A673 (cell line): ENCODE data around the gene C4orf50. TPM values are rescaled to one million over a fixed set of nuclear protein-coding genes. Genes with fewer than 3 reads are reported as not detected.

Experiments
- BruUV-seq: library from RNA; stranded (reverse); fragments of 400-500 nt; replicated peaks from 2 replicates; lab custom pipeline; 2021; lab: Mats Ljungman, UMichigan
- CTCF ChIA-PET: fragments of 300-600 bp; sonication (Branson Sonifier 250); formaldehyde crosslinking; loops from one replicate; lab custom pipeline; 2022; ENCODE audit warnings: antibody characterized with exemption; lab: Charles Lee
- POLR2A ChIA-PET: fragments of 300-600 bp; sonication (Branson Sonifier 250); formaldehyde crosslinking; loops from one replicate; lab custom pipeline; 2022; ENCODE audit warnings: antibody characterized with exemption; ENCODE audit not compliant: low non-redundant PET; lab: Charles Lee
- DNase-seq: peaks from one replicate; pipeline ENCODE4 v3.0.0-alpha.2; 2015; ENCODE audit warnings: low spot score
- H3K27ac ChIP-seq: fragments of 200-600 bp; sonication (generic); 2 replicates; pipeline ENCODE4 v1.5.1; 2016; ENCODE audit warnings: mixed run types, low read depth, mild to moderate bottlenecking, mixed read lengths, antibody characterized with exemption, low read length; ENCODE audit not compliant: poor library complexity, severe bottlenecking
- H3K27me3 ChIP-seq: fragments of 200-600 bp; sonication (generic); replicated peaks from 2 replicates; pipeline ENCODE4 v1.6.1; 2017; ENCODE audit warnings: mixed run types, low read depth, mild to moderate bottlenecking, mixed read lengths, antibody characterized with exemption, low read length; ENCODE audit not compliant: insufficient read depth, poor library complexity
- H3K36me3 ChIP-seq: fragments of 200-600 bp; sonication (generic); 2 replicates; pipeline ENCODE4 v1.6.1; 2016; ENCODE audit warnings: mixed run types, mild to moderate bottlenecking, mixed read lengths, antibody characterized with exemption, low read length; ENCODE audit not compliant: insufficient read depth, poor library complexity, severe bottlenecking
- H3K4me1 ChIP-seq: fragments of 200-600 bp; sonication (generic); 2 replicates; pipeline ENCODE4 v1.6.1; 2017; ENCODE audit warnings: mixed run types, mild to moderate bottlenecking, mixed read lengths, antibody characterized with exemption, low read length; ENCODE audit not compliant: insufficient read depth, poor library complexity, severe bottlenecking
- H3K4me3 ChIP-seq: fragments of 200-600 bp; sonication (generic); 2 replicates; pipeline ENCODE4 v1.5.1; 2016; ENCODE audit warnings: low read depth, mixed run types, mild to moderate bottlenecking, mixed read lengths, low read length; ENCODE audit not compliant: poor library complexity, severe bottlenecking
- H3K9me3 ChIP-seq: fragments of 200-600 bp; sonication (generic); 2 replicates; pipeline ENCODE4 v1.6.1; 2016; ENCODE audit warnings: mixed run types, low read depth, mild to moderate bottlenecking, mixed read lengths, antibody characterized with exemption, low read length; ENCODE audit not compliant: poor library complexity, severe bottlenecking
- CTCF ChIP-seq: fragments of 300-800, 200-600 bp; sonication (generic); conservative IDR thresholded peaks from 2 replicates; pipeline ENCODE4 v1.5.1; 2017; ENCODE audit warnings: low read depth, mild to moderate bottlenecking, antibody characterized with exemption, low read length, moderate library complexity, mixed read lengths
- EZH2 ChIP-seq: fragments of 200-600 bp; sonication (generic); IDR thresholded peaks from 2 replicates; pipeline ENCODE4 v1.6.1; 2017; ENCODE audit warnings: borderline replicate concordance, low read depth, mild to moderate bottlenecking, mixed read lengths, antibody characterized with exemption, low read length; ENCODE audit not compliant: poor library complexity, severe bottlenecking
- intact Hi-C: fragments of 100-400 bp; cut with micrococcal nuclease; formaldehyde crosslinking; loops from one replicate; pipeline ENCODE4 v1.10.0; 2022; ENCODE audit not compliant: unreplicated experiment
- total RNA-seq: library from RNA; stranded (reverse); gene quantifications from 2 replicates; pipeline ENCODE4 v1.2.3, GENCODE V29; 2021

Gene C4orf50
- total RNA-seq, 1 experiment from 2014 or later: not detected

- Histone ChIP-seq H3K27ac (no peak overlapping the region), H3K27me3 (peaks cover 24% of the 10 kb centered on the region), H3K9me3 (peaks cover 25% of the 10 kb centered on the region), H3K4me1 (no peaks in the 10 kb centered on the region), H3K36me3 (no peaks in the 10 kb centered on the region), H3K4me3 (no peak overlapping the region)
- BruUV-seq: no TSS peak
- intact Hi-C loops: no loop called here
- DNase-seq: no peak
- ChIA-PET POLR2A (no interaction called here), CTCF (no interaction called here)
- TF ChIP-seq EZH2: no peak
- no peak for TF ChIP-seq CTCF
These were observed 37.2 kb upstream of the C4orf50 start for GRCh38 chr4:6055436-6055835.

DNA sequence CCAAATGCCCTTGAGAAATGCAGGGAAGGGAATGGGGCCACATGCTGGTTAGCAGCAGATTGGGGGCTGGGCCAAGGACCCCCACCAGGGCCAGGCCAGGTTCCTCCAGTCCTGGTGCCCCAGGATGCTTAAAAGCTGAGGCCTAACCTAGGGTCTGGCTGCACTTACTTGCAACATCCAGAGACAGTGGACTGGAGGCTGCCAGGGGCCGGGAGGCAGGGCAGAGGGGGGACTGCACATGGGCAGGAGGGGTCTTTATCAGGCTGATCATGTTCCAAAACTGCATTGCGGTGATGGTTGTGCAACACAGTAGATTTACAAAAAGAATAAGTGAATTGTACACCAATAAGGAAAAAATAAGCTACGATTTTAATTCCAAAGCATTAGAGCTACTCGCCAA is 36.8 kb upstream of the C4orf50 start:
- H3K4me1 ChIP-seq: no peaks in the 10 kb centered on the region
- no TSS peak for BruUV-seq
- POLR2A ChIA-PET: no interaction called here
- intact Hi-C loops: no loop called here
- DNase-seq: no peak
- peaks cover 22% of the 10 kb centered on the region for H3K9me3 ChIP-seq
- TF ChIP-seq EZH2 (no peak), CTCF (no peak)
- no peak overlapping the region for H3K27ac ChIP-seq
- no peaks in the 10 kb centered on the region for H3K36me3 ChIP-seq
- CTCF ChIA-PET: no interaction called here
- H3K27me3 ChIP-seq: peaks cover 28% of the 10 kb centered on the region
- H3K4me3 ChIP-seq: no peak overlapping the region

GRCh38 chr4:6054162-6054922 is 36.1 kb upstream of the C4orf50 start:
- Histone ChIP-seq H3K9me3 (peaks cover 15% of the 10 kb centered on the region), H3K27me3 (peaks cover 31% of the 10 kb centered on the region), H3K27ac (no peak overlapping the region), H3K36me3 (no peaks in the 10 kb centered on the region), H3K4me3 (no peak overlapping the region), H3K4me1 (no peaks in the 10 kb centered on the region)
- ChIA-PET POLR2A (no interaction called here), CTCF (no interaction called here)
- intact Hi-C loops: no loop called here
- DNase-seq: no peak
- TF ChIP-seq CTCF (no peak), EZH2 (no peak)
- BruUV-seq: no TSS peak
